ENCODE data around the gene LIMA1. TPM values are rescaled to one million over a fixed set of nuclear protein-coding genes. Genes with fewer than 3 reads are reported as not detected.

LIMA1 gene
- total RNA-seq, 2 donors from 2014 or later, result 20.7 to 28.3 TPM

- Histone ChIP-seq H3K27ac (no peak overlapping the region), H3K4me1 (peaks cover 0 to 20% of the 10 kb centered on the region in 2 donors), H3K36me3 (peaks cover 20% of the 10 kb centered on the region), H3K9me3 (no peaks in the 10 kb centered on the region), H3K27me3 (no peaks in the 10 kb centered on the region), H3K4me3 (no peak overlapping the region)
- no peak for DNase-seq (ENCODE audit: low spot score)
- no peak for TF ChIP-seq CTCF (IDR thresholded peaks at IDR 0.05)
Measured at GRCh38 chr12:50188241-50188781, 95.0 kb downstream of the LIMA1 start.

GRCh38 chr12:50187084-50187900 is 96.0 kb downstream of the LIMA1 start:
- H3K36me3 ChIP-seq, result peaks cover 11% of the 10 kb centered on the region
- DNase-seq (ENCODE audit: low spot score), result no peak
- no peak for TF ChIP-seq CTCF (IDR thresholded peaks at IDR 0.05)
- no peaks in the 10 kb centered on the region for H3K9me3 ChIP-seq
- no peak overlapping the region for H3K27ac ChIP-seq
- H3K4me1 ChIP-seq, result peaks cover 0 to 20% of the 10 kb centered on the region in 2 donors
- no peak overlapping the region for H3K4me3 ChIP-seq
- no peaks in the 10 kb centered on the region for H3K27me3 ChIP-seq

GRCh38 chr12:50186681-50187080 is 96.6 kb downstream of the LIMA1 start:
- TF ChIP-seq CTCF (IDR thresholded peaks at IDR 0.05), result no peak
- Histone ChIP-seq H3K27ac (no peak overlapping the region), H3K4me1 (peaks cover 0 to 20% of the 10 kb centered on the region in 2 donors), H3K4me3 (no peak overlapping the region), H3K36me3 (peaks cover 11% of the 10 kb centered on the region), H3K9me3 (no peaks in the 10 kb centered on the region), H3K27me3 (no peaks in the 10 kb centered on the region)
- no peak for DNase-seq (ENCODE audit: low spot score)

- Histone ChIP-seq H3K27me3 (no peaks in the 10 kb centered on the region), H3K4me1 (peaks cover 0 to 20% of the 10 kb centered on the region in 2 donors), H3K27ac (no peak overlapping the region), H3K36me3 (peaks cover 13% of the 10 kb centered on the region), H3K4me3 (no peak overlapping the region), H3K9me3 (no peaks in the 10 kb centered on the region)
- no peak for TF ChIP-seq CTCF (IDR thresholded peaks at IDR 0.05)
- no peak for DNase-seq (ENCODE audit: low spot score)
Measured at GRCh38 chr12:50185970-50186663, 97.2 kb downstream of the LIMA1 start.

- TF ChIP-seq CTCF (IDR thresholded peaks at IDR 0.05), result no peak
- Histone ChIP-seq H3K4me3 (no peak overlapping the region), H3K27ac (no peak overlapping the region), H3K9me3 (no peaks in the 10 kb centered on the region), H3K4me1 (peaks cover 0 to 20% of the 10 kb centered on the region in 2 donors), H3K27me3 (no peaks in the 10 kb centered on the region), H3K36me3 (peaks cover 15% of the 10 kb centered on the region)
- DNase-seq (ENCODE audit: low spot score), result no peak
Measured at GRCh38 chr12:50185301-50185895, 97.9 kb downstream of the LIMA1 start.
